HepG2 (cell line): Measurements from ENCODE around the gene SLC45A3. TPM values are rescaled to one million over a fixed set of nuclear protein-coding genes. Genes with fewer than 3 reads are reported as not detected.

Experiments used
- CENPX ChIP-seq: sonication (generic); formaldehyde crosslinking; IDR thresholded peaks from 2 replicates; pipeline ENCODE4 v1.9.0; 2021; ENCODE audit warnings: mild to moderate bottlenecking, missing genetic modification reagents, moderate library complexity
- DPF2 ChIP-seq: sonication (generic); formaldehyde crosslinking; IDR thresholded peaks from 2 replicates; pipeline ENCODE4 v1.4.0; 2020; ENCODE audit warnings: mild to moderate bottlenecking, low read depth, missing genetic modification reagents, borderline replicate concordance
- JUND ChIP-seq: sonication (generic); formaldehyde crosslinking; IDR thresholded peaks from 2 replicates; pipeline ENCODE4 v1.8.0; 2022; ENCODE audit warnings: mild to moderate bottlenecking, missing genetic modification reagents
- KLF6 ChIP-seq: IDR thresholded peaks from 2 replicates; pipeline ENCODE4 v1.8.0; 2016; ENCODE audit warnings: missing biosample characterization, missing genetic modification reagents
- MAFK ChIP-seq, 2 experiments: IDR thresholded peaks in 1 of 2; conservative IDR thresholded peaks in 1 of 2; 2 replicates each; pipeline ENCODE4 v1.6.1; 2011; ENCODE audit warnings: improper control_type of control experiment in 2 of 2, low read length in 2 of 2
- PHF20 ChIP-seq: sonication (generic); formaldehyde crosslinking; IDR thresholded peaks from 2 replicates; pipeline ENCODE4 v1.5.0; 2020; ENCODE audit warnings: mild to moderate bottlenecking, missing genetic modification reagents
- SYNCRIP ChIP-seq: fragments of 200-400 bp; formaldehyde crosslinking; IDR thresholded peaks from 2 replicates; pipeline ENCODE4 v1.6.1; 2018; ENCODE audit warnings: mild to moderate bottlenecking, low read depth, low read length; ENCODE audit not compliant: insufficient read depth
- TBX3 ChIP-seq: fragments of 450-650 bp; IDR thresholded peaks from 2 replicates; pipeline ENCODE4 v1.6.1; 2017; ENCODE audit warnings: antibody characterized with exemption, mild to moderate bottlenecking, inconsistent platforms, borderline replicate concordance
- THAP9 ChIP-seq: sonication (generic); formaldehyde crosslinking; IDR thresholded peaks from 2 replicates; pipeline ENCODE4; 2020; ENCODE audit warnings: missing genetic modification reagents, mild to moderate bottlenecking, borderline replicate concordance
- ZBTB2 ChIP-seq: sonication (generic); formaldehyde crosslinking; IDR thresholded peaks from 2 replicates; pipeline ENCODE4 v1.8.0; 2022; ENCODE audit warnings: low read depth, missing genetic modification reagents
- ZBTB42 ChIP-seq: sonication (generic); formaldehyde crosslinking; IDR thresholded peaks from 2 replicates; pipeline ENCODE4 v1.5.0; 2020; ENCODE audit warnings: mild to moderate bottlenecking, missing genetic modification reagents
- ZNF292 ChIP-seq: sonication (generic); formaldehyde crosslinking; IDR thresholded peaks from 2 replicates; pipeline ENCODE4 v1.8.1; 2022; ENCODE audit warnings: mild to moderate bottlenecking, low read depth, missing genetic modification reagents, borderline replicate concordance
- ZNF414 ChIP-seq: sonication (generic); formaldehyde crosslinking; IDR thresholded peaks from 2 replicates; pipeline ENCODE4 v1.5.0; 2020; ENCODE audit warnings: missing genetic modification reagents
- ZNF670 ChIP-seq: sonication (generic); formaldehyde crosslinking; IDR thresholded peaks from 2 replicates; pipeline ENCODE4 v1.8.0; 2022; ENCODE audit warnings: mild to moderate bottlenecking, missing genetic modification reagents, borderline replicate concordance
- ZNF674 ChIP-seq: sonication (generic); formaldehyde crosslinking; IDR thresholded peaks from 2 replicates; pipeline ENCODE4 v1.5.0; 2020; ENCODE audit warnings: low read depth, mild to moderate bottlenecking, missing genetic modification reagents
- polyA plus RNA-seq, 8 experiments: library from polyadenylated mRNA; depleted of rRNA in 3 of 8; stranded (reverse) in 7 of 8; unstranded in 1 of 8; fragments of >200 nt; fragmentation: Illumina TruSeq in 4 of 8; extraction: Trizol in 4 of 8; gene quantifications; 2 replicates each; pipeline versions ENCODE4 v1.2.1 to v1.2.3, GENCODE V29; 2011 to 2016; ENCODE audit warnings: low read depth in 4 of 8, missing spikeins in 1 of 8, mixed read lengths in 1 of 8; ENCODE audit not compliant: insufficient read depth in 1 of 8
- total RNA-seq, 5 experiments: library from RNA; depleted of rRNA; stranded (reverse); fragments of >200 nt; fragmentation: Illumina TruSeq; extraction: Trizol; gene quantifications; 2 replicates each; pipeline ENCODE4 v1.2.3, GENCODE V29; 2016; ENCODE audit warnings: low read depth in 1 of 5
- TF ChIP-seq, protein P1 (sequence below): sonication (generic); formaldehyde crosslinking; IDR thresholded peaks from 2 replicates; pipeline ENCODE4 v1.4.0; 2020; ENCODE audit warnings: missing genetic modification reagents
- TF ChIP-seq, protein P2 (sequence below): sonication (generic); formaldehyde crosslinking; IDR thresholded peaks from 2 replicates; pipeline ENCODE4 v1.5.1; 2020; ENCODE audit warnings: missing genetic modification reagents, mild to moderate bottlenecking, borderline replicate concordance
- TF ChIP-seq, protein P3 (sequence below): sonication (generic); formaldehyde crosslinking; IDR thresholded peaks from 2 replicates; pipeline ENCODE4 v1.4.0; 2020; ENCODE audit warnings: missing genetic modification reagents; ENCODE audit errors: not compliant biosample characterization

The SLC45A3 gene
- total and polyA plus RNA-seq, 2 of the 13 experiments (the other 11 are each of a cell fraction or from before 2014, with no cell fraction given) = 3.4 to 4.1 TPM

DNA sequence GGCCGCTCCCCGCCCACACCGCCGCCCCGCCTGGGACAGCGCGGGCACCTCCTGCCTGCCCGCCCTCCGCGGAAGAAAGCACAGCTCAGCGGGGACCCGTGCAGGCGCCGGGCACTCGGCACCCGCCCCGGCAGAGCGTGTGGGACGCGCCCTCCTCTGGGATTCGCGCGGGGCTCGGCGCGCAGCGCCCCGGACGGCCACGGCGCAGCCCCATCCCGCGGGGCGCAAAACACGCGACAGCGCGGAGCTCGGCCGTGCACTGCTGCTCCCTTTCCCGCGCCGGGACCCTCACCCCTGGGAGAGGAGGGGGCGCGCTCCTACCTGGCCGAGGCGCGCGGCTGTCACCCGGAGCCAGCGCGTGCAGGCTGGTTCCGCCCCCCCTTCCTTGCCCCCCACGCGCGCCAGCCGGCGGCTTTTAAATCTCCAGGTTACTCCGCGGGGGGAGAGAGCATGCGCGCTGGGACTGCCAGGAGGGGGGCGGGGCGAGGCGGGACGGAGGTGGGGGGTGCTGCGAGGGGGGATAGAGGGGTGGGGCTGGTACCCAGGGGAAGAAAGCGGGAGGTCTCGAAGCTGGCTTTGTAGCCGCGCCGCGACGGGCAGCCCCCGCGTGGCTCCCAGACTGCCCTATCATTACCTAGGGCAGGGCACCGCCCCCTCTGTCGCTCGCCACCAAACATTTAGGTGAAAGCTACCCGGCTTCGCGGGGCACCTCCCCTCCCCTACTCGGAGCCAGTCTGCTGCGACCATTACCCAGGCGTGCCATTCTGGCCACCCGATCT is at the start of gene SLC45A3 (continued):
- no peak for TF ChIP-seq ZNF674 (CRISPR knock-in tag)
- TF ChIP-seq CENPX (CRISPR knock-in tag) = no peak
- TF ChIP-seq, protein P1, sequence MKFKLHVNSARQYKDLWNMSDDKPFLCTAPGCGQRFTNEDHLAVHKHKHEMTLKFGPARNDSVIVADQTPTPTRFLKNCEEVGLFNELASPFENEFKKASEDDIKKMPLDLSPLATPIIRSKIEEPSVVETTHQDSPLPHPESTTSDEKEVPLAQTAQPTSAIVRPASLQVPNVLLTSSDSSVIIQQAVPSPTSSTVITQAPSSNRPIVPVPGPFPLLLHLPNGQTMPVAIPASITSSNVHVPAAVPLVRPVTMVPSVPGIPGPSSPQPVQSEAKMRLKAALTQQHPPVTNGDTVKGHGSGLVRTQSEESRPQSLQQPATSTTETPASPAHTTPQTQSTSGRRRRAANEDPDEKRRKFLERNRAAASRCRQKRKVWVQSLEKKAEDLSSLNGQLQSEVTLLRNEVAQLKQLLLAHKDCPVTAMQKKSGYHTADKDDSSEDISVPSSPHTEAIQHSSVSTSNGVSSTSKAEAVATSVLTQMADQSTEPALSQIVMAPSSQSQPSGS (CRISPR knock-in tag) = no peak
- TF ChIP-seq, protein P2, sequence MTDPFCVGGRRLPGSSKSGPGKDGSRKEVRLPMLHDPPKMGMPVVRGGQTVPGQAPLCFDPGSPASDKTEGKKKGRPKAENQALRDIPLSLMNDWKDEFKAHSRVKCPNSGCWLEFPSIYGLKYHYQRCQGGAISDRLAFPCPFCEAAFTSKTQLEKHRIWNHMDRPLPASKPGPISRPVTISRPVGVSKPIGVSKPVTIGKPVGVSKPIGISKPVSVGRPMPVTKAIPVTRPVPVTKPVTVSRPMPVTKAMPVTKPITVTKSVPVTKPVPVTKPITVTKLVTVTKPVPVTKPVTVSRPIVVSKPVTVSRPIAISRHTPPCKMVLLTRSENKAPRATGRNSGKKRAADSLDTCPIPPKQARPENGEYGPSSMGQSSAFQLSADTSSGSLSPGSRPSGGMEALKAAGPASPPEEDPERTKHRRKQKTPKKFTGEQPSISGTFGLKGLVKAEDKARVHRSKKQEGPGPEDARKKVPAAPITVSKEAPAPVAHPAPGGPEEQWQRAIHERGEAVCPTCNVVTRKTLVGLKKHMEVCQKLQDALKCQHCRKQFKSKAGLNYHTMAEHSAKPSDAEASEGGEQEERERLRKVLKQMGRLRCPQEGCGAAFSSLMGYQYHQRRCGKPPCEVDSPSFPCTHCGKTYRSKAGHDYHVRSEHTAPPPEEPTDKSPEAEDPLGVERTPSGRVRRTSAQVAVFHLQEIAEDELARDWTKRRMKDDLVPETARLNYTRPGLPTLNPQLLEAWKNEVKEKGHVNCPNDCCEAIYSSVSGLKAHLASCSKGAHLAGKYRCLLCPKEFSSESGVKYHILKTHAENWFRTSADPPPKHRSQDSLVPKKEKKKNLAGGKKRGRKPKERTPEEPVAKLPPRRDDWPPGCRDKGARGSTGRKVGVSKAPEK (CRISPR knock-in tag) = no peak
- TF ChIP-seq THAP9 (CRISPR knock-in tag) = no peak
- no peak for TF ChIP-seq ZNF414 (CRISPR knock-in tag)
- TF ChIP-seq SYNCRIP = no peak
- TF ChIP-seq, protein P3, sequence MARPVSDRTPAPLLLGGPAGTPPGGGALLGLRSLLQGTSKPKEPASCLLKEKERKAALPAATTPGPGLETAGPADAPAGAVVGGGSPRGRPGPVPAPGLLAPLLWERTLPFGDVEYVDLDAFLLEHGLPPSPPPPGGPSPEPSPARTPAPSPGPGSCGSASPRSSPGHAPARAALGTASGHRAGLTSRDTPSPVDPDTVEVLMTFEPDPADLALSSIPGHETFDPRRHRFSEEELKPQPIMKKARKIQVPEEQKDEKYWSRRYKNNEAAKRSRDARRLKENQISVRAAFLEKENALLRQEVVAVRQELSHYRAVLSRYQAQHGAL (CRISPR knock-in tag) = no peak
- TF ChIP-seq ZNF292 = no peak
- no peak for TF ChIP-seq TBX3
- TF ChIP-seq ZBTB2 (CRISPR knock-in tag) = peak; percentile 54; the same call in 1 of the 2 replicates
- TF ChIP-seq MAFK (conservative IDR thresholded peaks at IDR 0.05 in 1 of 2, IDR thresholded peaks at IDR 0.05 in 1 of 2; ENCODE audit: low read length in 2 of 2) = no peak
- no peak for TF ChIP-seq KLF6
- no peak for TF ChIP-seq PHF20
- no peak for TF ChIP-seq JUND
- no peak for TF ChIP-seq ZNF670 (CRISPR knock-in tag)
- TF ChIP-seq ZBTB42 (CRISPR knock-in tag) = no peak
- TF ChIP-seq DPF2 (CRISPR knock-in tag) = no peak
